Mucosa of stomach (tissue), 1 donor: ENCODE measurements around the gene BUB1B.
"Not testable (repeated sequence)": the region's sequence is repeated elsewhere in the genome, so short reads cannot be mapped to it uniquely, and the experiment has no call there.

ENCODE experiments used
- H3K27me3 ChIP-seq: one replicate; pipeline ENCODE4 v1.7.0; 2013; ENCODE audit warnings: mild to moderate bottlenecking, low read length; ENCODE audit not compliant: control insufficient read depth, insufficient read depth
- H3K36me3 ChIP-seq: one replicate; pipeline ENCODE4 v1.7.0; 2013; ENCODE audit warnings: low read length; ENCODE audit not compliant: control insufficient read depth, insufficient read depth
- H3K4me1 ChIP-seq: one replicate; pipeline ENCODE4 v1.7.0; 2013; ENCODE audit warnings: mild to moderate bottlenecking, low read length; ENCODE audit not compliant: control insufficient read depth, insufficient read depth
- H3K4me3 ChIP-seq: one replicate; pipeline ENCODE4 v1.7.0; 2013; ENCODE audit warnings: low read length
- H3K9ac ChIP-seq: one replicate; pipeline ENCODE4 v1.7.0; 2013; ENCODE audit warnings: mild to moderate bottlenecking, low read length, moderate library complexity
- H3K9me3 ChIP-seq: one replicate; pipeline ENCODE4 v1.7.0; 2013; ENCODE audit warnings: mild to moderate bottlenecking, low read length, moderate library complexity; ENCODE audit not compliant: control insufficient read depth
- donor health status: Pancreatic carcinoma.

BUB1B gene

GRCh38 chr15:40163657-40164416 is 3.0 kb downstream of the BUB1B start:
- Histone ChIP-seq H3K4me1 (peaks cover 8% of the 10 kb centered on the region), H3K9me3 (no peaks in the 10 kb centered on the region), H3K4me3 (no peak overlapping the region), H3K36me3 (no peaks in the 10 kb centered on the region), H3K9ac (no peak overlapping the region), H3K27me3 (no peaks in the 10 kb centered on the region)

DNA sequence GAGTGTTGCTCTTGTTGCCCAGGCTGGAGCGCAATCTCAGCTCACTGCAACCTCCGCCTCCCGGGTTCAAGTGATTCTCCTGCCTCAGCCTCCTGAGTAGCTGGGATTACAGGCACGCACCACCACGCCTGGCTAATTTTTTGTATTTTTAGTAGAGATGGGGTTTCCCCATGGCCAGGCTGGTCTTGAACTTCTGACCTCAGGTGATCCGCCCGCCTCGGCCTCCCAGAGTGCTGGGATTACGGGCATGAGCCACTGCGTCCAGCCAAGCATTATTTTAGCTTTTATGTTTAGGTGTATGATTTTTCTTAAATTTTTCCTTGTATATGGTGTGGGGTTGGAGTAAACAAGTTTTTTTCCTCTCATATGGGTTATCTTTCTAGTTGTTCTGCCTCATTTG is 6.5 kb downstream of the BUB1B start:
- not testable (repeated sequence) for H3K4me3 ChIP-seq, H3K4me1 ChIP-seq, H3K36me3 ChIP-seq, H3K9me3 ChIP-seq, H3K27me3 ChIP-seq, H3K9ac ChIP-seq

- no peaks in the 10 kb centered on the region for H3K27me3 ChIP-seq
- no peaks in the 10 kb centered on the region for H3K4me1 ChIP-seq
- H3K4me3 ChIP-seq = no peak overlapping the region
- peaks cover under 1% of the 10 kb centered on the region for H3K36me3 ChIP-seq
- no peak overlapping the region for H3K9ac ChIP-seq
- H3K9me3 ChIP-seq = no peaks in the 10 kb centered on the region
Observed at GRCh38 chr15:40175160-40175559, 14.3 kb downstream of the BUB1B start.

- Histone ChIP-seq H3K36me3 (no peaks in the 10 kb centered on the region), H3K4me1 (no peaks in the 10 kb centered on the region), H3K4me3 (no peak overlapping the region), H3K9ac (no peak overlapping the region), H3K27me3 (no peaks in the 10 kb centered on the region), H3K9me3 (no peaks in the 10 kb centered on the region)
Observed at GRCh38 chr15:40182358-40183029, 21.6 kb downstream of the BUB1B start.

- no peaks in the 10 kb centered on the region for H3K27me3 ChIP-seq
- no peaks in the 10 kb centered on the region for H3K4me1 ChIP-seq
- H3K36me3 ChIP-seq = no peaks in the 10 kb centered on the region
- no peaks in the 10 kb centered on the region for H3K9me3 ChIP-seq
- no peak overlapping the region for H3K9ac ChIP-seq
- no peak overlapping the region for H3K4me3 ChIP-seq
Observed at GRCh38 chr15:40183636-40184463, 23.0 kb downstream of the BUB1B start.

DNA sequence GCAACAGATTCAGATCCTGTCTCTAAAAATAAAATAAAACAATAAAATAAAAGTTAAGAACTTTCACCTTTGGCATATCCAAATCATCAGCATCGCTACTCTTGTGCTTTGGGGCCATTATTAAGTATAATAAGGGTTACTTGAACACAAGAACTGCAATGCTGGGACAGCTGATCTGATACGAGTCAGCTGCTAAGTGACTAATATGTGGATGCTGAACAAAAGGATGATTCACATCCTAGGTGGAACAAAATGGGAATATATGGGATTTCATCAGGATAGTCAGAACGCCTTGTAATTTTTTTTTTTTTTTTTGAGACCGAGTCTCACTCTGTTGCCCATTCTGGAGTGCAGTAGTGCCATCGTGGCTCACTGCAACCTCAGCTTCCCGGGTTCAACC is 29.7 kb downstream of the BUB1B start:
- H3K9me3 ChIP-seq = no peaks in the 10 kb centered on the region
- H3K4me3 ChIP-seq = no peak overlapping the region
- no peaks in the 10 kb centered on the region for H3K27me3 ChIP-seq
- no peaks in the 10 kb centered on the region for H3K36me3 ChIP-seq
- no peak overlapping the region for H3K9ac ChIP-seq
- H3K4me1 ChIP-seq = no peaks in the 10 kb centered on the region

DNA sequence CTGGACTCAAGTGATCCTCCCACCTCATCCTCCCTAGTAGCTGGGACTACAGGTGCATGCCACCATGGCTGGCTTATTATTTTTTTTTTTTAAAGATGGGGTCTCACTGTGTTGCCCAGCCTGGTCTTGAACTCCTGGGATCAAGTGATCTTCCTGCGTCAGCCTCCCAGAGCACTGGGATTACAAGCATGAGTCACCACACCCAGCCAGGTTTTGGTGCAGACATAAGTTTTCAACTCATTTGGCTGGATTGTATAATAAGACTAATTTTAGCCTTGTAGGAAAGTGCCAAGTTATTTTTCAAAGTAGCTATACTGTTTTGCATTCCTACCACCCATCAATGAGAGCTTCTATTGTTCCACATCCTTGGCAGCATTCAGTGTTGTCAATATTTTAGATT is 32.1 kb downstream of the BUB1B start:
- no peaks in the 10 kb centered on the region for H3K9me3 ChIP-seq
- H3K4me1 ChIP-seq = no peaks in the 10 kb centered on the region
- no peak overlapping the region for H3K4me3 ChIP-seq
- no peaks in the 10 kb centered on the region for H3K36me3 ChIP-seq
- H3K9ac ChIP-seq = no peak overlapping the region
- no peaks in the 10 kb centered on the region for H3K27me3 ChIP-seq

- H3K9ac ChIP-seq = no peak overlapping the region
- H3K4me1 ChIP-seq = no peaks in the 10 kb centered on the region
- no peaks in the 10 kb centered on the region for H3K27me3 ChIP-seq
- H3K9me3 ChIP-seq = no peaks in the 10 kb centered on the region
- H3K4me3 ChIP-seq = no peak overlapping the region
- H3K36me3 ChIP-seq = no peaks in the 10 kb centered on the region
Observed at GRCh38 chr15:40197434-40197833, 36.6 kb downstream of the BUB1B start.

DNA sequence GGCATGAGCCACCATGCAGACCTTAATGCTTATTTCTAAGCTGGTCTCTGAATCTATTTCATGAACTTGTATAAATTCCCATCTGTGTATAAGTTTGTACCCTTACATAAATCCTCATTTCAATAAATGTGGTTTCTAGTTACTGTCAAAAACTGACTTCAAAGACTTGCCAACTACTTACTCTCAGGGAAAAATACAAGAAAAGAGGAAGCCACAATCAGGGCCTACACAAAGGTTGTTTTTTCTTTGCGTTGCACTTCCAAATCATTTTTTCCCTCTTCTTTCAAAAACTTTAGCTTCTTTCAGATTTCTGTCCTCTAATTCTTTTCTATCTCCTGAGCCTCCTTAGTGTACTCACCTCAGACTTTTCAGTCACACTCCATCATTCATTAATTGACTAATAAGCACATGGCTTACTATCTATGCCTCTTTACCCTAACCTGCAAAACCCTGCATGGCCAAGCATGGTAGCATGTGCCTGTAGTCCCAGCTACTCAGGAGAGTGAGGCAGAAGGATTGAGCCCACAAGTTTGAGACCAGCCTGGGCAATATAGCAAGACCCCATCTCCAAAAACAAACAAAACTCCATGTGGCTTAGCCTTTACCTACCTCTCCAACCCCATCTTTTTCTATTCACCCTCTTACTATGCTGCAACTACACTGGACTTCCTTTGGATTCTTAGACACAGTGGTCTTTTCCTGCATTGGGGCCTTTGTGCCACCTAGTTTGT is 37.7 kb downstream of the BUB1B start:
- Histone ChIP-seq H3K36me3 (no peaks in the 10 kb centered on the region), H3K9ac (no peak overlapping the region), H3K27me3 (no peaks in the 10 kb centered on the region), H3K9me3 (no peaks in the 10 kb centered on the region), H3K4me3 (no peak overlapping the region), H3K4me1 (no peaks in the 10 kb centered on the region)

- Histone ChIP-seq H3K27me3 (no peaks in the 10 kb centered on the region), H3K36me3 (no peaks in the 10 kb centered on the region), H3K4me1 (no peaks in the 10 kb centered on the region), H3K9ac (no peak overlapping the region), H3K9me3 (no peaks in the 10 kb centered on the region), H3K4me3 (no peak overlapping the region)
Observed at GRCh38 chr15:40204100-40204499, 43.2 kb downstream of the BUB1B start.

DNA sequence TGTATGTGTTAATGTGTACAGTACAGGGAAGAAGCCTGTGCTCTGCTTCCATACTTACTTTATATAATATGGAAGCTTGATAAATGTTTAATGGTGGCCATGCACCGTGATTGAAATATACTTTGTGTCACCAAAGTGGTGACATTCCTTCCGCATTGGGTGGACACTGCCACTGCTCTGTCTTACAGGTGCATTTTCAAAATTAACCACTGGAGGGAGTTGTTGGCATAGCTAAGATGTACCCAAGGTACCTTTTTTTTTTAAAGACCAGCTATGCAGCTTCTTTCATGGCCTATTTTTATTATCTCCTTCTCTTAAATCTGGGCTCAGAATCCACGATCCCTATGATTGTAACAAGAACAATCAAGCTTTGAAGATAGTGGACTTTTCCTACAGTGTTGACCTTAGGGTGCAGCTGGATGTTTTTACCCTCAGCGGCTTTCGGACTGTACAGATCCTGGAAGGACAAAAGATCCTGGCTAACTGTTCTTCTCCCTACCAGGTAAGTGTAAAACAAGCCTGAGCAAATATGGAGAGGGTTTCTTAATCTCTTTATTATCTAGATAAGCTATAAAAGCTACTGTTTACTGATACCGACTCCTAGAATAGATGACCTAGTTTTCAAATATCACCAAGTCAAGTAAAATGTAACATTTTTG is 56.4 kb downstream of the BUB1B start:
- no peaks in the 10 kb centered on the region for H3K36me3 ChIP-seq
- no peaks in the 10 kb centered on the region for H3K9me3 ChIP-seq
- H3K4me1 ChIP-seq = no peaks in the 10 kb centered on the region
- H3K27me3 ChIP-seq = no peaks in the 10 kb centered on the region
- no peak overlapping the region for H3K4me3 ChIP-seq
- no peak overlapping the region for H3K9ac ChIP-seq
